ENCODE data around the gene EDIL3. TPM values are rescaled to one million over a fixed set of nuclear protein-coding genes. Genes with fewer than 3 reads are reported as not detected.

The EDIL3 gene
- total and polyA plus RNA-seq, 10 of the 15 experiments (the other 5 are each of a cell fraction or from before 2014, with no cell fraction given) = 0.01 to 0.62 (median 0.20) TPM

DNA sequence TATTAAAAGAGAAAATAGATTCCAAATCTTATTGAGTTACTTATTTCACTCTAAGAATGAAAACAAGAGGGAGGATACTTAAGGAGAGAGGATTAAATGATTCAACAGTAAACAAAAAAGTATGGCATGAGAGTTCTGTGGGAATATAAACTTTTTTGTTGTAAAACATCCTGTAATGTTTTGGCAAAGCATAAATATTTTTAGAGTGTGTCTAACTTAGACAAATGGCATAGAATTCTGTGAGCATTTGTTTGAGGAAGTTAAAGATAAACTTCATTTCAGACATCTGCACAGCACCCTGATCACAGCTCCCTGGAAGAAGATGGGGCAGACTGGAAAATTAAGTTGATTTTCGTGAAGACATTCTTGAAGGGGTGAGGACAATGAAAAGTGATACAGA is 417.3 kb downstream of the EDIL3 start:
- ChIA-PET SMC1A (ENCODE audit: uncharacterized antibody, unreplicated experiment) (no interaction called here), POLR2A (no interaction called here), CTCF (interaction anchor here (1.1 kb wide), 1 partner anchor 39 kb away, joined by 4 read pairs; no protein-coding TSS in a partner anchor), RAD21 (ENCODE audit: unreplicated experiment) (no interaction called here)
- ATAC-seq (no peak), DNase-seq (ENCODE audit: low read depth, low spot score) (no peak), FAIRE-seq (no peak)
- Histone ChIP-seq H4K20me1 (ENCODE audit: control insufficient read depth, insufficient read depth) (no peaks in the 10 kb centered on the region), H3K4me3 (no peak overlapping the region), H3K27ac (ENCODE audit: control insufficient read depth, insufficient read depth) (no peak overlapping the region), H3K27me3 (replicated peaks in 1 of 2; ENCODE audit: control insufficient read depth in 2 of 2, insufficient read depth in 2 of 2, low read length in 1 of 2) (no peaks in the 10 kb centered on the region), H3K9me3 (replicated peaks; ENCODE audit: control insufficient read depth, insufficient read depth, low read length) (no peaks in the 10 kb centered on the region), H2AFZ (ENCODE audit: control insufficient read depth, low read depth, low read length) (no peak overlapping the region), H3K4me1 (ENCODE audit: control insufficient read depth, insufficient read depth, low read length) (no peaks in the 10 kb centered on the region), H3K36me3 (ENCODE audit: control insufficient read depth in 2 of 2, insufficient read depth in 2 of 2, low read length in 1 of 2) (no peaks in the 10 kb centered on the region), H3K79me2 (ENCODE audit: control insufficient read depth, insufficient read depth, low read length) (no peaks in the 10 kb centered on the region), H3K9ac (ENCODE audit: control insufficient read depth, insufficient read depth, low read length) (no peak overlapping the region), H3K4me2 (ENCODE audit: control insufficient read depth, insufficient read depth) (no peak overlapping the region)
- in situ Hi-C loops (cut with MboI) = no loop called here
- no TSS peak for BruUV-seq (replicated peaks)
- WGBS (ENCODE audit: insufficient coverage, insufficient replicate concordance, low lambda C conversion rate, missing lambda C conversion rate) = 0% methylated on average over 1 of the region's 1 CpG
- intact Hi-C loops (cut with micrococcal nuclease; ENCODE audit: unreplicated experiment) = no loop called here
- TF ChIP-seq IRF4 (IDR thresholded peaks at IDR 0.05; ENCODE audit: low read depth, low read length) = no peak
- no peak for TF ChIP-seq CBFB (IDR thresholded peaks at IDR 0.05; ENCODE audit: low read depth)
- no peak for TF ChIP-seq SREBF1 (IDR thresholded peaks at IDR 0.05; ENCODE audit: low read length)
- TF ChIP-seq WRNIP1 (IDR thresholded peaks at IDR 0.05; ENCODE audit: borderline replicate concordance, low read depth, low read length) = no peak
- TF ChIP-seq CBX5 (IDR thresholded peaks at IDR 0.05; ENCODE audit: low read depth) = no peak
- TF ChIP-seq, protein P1, sequence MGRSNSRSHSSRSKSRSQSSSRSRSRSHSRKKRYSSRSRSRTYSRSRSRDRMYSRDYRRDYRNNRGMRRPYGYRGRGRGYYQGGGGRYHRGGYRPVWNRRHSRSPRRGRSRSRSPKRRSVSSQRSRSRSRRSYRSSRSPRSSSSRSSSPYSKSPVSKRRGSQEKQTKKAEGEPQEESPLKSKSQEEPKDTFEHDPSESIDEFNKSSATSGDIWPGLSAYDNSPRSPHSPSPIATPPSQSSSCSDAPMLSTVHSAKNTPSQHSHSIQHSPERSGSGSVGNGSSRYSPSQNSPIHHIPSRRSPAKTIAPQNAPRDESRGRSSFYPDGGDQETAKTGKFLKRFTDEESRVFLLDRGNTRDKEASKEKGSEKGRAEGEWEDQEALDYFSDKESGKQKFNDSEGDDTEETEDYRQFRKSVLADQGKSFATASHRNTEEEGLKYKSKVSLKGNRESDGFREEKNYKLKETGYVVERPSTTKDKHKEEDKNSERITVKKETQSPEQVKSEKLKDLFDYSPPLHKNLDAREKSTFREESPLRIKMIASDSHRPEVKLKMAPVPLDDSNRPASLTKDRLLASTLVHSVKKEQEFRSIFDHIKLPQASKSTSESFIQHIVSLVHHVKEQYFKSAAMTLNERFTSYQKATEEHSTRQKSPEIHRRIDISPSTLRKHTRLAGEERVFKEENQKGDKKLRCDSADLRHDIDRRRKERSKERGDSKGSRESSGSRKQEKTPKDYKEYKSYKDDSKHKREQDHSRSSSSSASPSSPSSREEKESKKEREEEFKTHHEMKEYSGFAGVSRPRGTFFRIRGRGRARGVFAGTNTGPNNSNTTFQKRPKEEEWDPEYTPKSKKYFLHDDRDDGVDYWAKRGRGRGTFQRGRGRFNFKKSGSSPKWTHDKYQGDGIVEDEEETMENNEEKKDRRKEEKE (IDR thresholded peaks at IDR 0.05) = no peak
- TF ChIP-seq CREM (IDR thresholded peaks at IDR 0.05; ENCODE audit: low read depth) = no peak
- no peak for TF ChIP-seq MTA2 (IDR thresholded peaks at IDR 0.05; ENCODE audit: low read depth)
- no peak for TF ChIP-seq GATAD2B (conservative IDR thresholded peaks at IDR 0.05; ENCODE audit: low read depth)
